KMS-11 (cell line): ENCODE results near the gene ABLIM2.

Experiments used
- H2AFZ ChIP-seq: fragments of 200-600 bp; sonication (generic); 2 replicates; pipeline ENCODE4 v1.6.1; 2016; ENCODE audit warnings: antibody characterized with exemption, mixed run types, low read depth
- H3K27ac ChIP-seq: fragments of 200-600 bp; sonication (generic); 2 replicates; pipeline ENCODE4 v1.6.1; 2016; ENCODE audit warnings: mild to moderate bottlenecking, mixed run types
- H3K27me3 ChIP-seq: fragments of 200-600 bp; sonication (generic); 2 replicates; pipeline ENCODE4 v1.6.1; 2017; ENCODE audit warnings: mild to moderate bottlenecking, low read depth, mixed run types, moderate library complexity; ENCODE audit not compliant: insufficient read depth
- H3K36me3 ChIP-seq: fragments of 200-600 bp; sonication (generic); 2 replicates; pipeline ENCODE4 v1.6.1; 2017; ENCODE audit warnings: mild to moderate bottlenecking, mixed run types; ENCODE audit not compliant: insufficient read depth
- H3K4me1 ChIP-seq: fragments of 200-600 bp; sonication (generic); 2 replicates; pipeline ENCODE4 v1.6.1; 2016; ENCODE audit warnings: mild to moderate bottlenecking, low read depth, mixed run types; ENCODE audit not compliant: poor library complexity, severe bottlenecking
- H3K4me2 ChIP-seq: fragments of 200-600 bp; sonication (generic); 2 replicates; pipeline ENCODE4 v1.7.0; 2016; ENCODE audit warnings: mild to moderate bottlenecking, mixed run types
- H3K4me3 ChIP-seq: fragments of 200-600 bp; sonication (generic); IDR thresholded peaks from 2 replicates; pipeline ENCODE4 v1.6.1; 2017; ENCODE audit warnings: low read depth, low read length, mixed read lengths; ENCODE audit not compliant: insufficient read depth
- H3K79me2 ChIP-seq: fragments of 200-600 bp; sonication (generic); 2 replicates; pipeline ENCODE4 v1.6.1; 2016; ENCODE audit warnings: low read depth, mixed run types; ENCODE audit not compliant: insufficient read depth
- H3K9ac ChIP-seq: fragments of 200-600 bp; sonication (generic); 2 replicates; pipeline ENCODE4 v1.6.1; 2016; ENCODE audit warnings: mild to moderate bottlenecking, mixed run types
- H4K20me1 ChIP-seq: fragments of 200-600 bp; sonication (generic); 2 replicates; pipeline ENCODE4 v1.6.1; 2016; ENCODE audit warnings: mild to moderate bottlenecking, mixed run types; ENCODE audit not compliant: insufficient read depth
- CTCF ChIP-seq: fragments of 200-600 bp; sonication (generic); conservative IDR thresholded peaks from 2 replicates; pipeline ENCODE4 v1.6.1; 2017; ENCODE audit warnings: low read depth, mild to moderate bottlenecking, antibody characterized with exemption, low read length, moderate library complexity, mixed read lengths

ABLIM2 gene

GRCh38 chr4:8048856-8049676 is 109.5 kb downstream of the ABLIM2 start:
- Histone ChIP-seq H3K79me2 (no peaks in the 10 kb centered on the region), H3K4me1 (no peaks in the 10 kb centered on the region), H3K9ac (no peak overlapping the region), H3K27ac (no peak overlapping the region), H3K36me3 (no peaks in the 10 kb centered on the region), H3K4me3 (no peak overlapping the region), H3K27me3 (no peaks in the 10 kb centered on the region), H3K4me2 (no peak overlapping the region), H4K20me1 (no peaks in the 10 kb centered on the region), H2AFZ (no peak overlapping the region)
- TF ChIP-seq CTCF: no peak

DNA sequence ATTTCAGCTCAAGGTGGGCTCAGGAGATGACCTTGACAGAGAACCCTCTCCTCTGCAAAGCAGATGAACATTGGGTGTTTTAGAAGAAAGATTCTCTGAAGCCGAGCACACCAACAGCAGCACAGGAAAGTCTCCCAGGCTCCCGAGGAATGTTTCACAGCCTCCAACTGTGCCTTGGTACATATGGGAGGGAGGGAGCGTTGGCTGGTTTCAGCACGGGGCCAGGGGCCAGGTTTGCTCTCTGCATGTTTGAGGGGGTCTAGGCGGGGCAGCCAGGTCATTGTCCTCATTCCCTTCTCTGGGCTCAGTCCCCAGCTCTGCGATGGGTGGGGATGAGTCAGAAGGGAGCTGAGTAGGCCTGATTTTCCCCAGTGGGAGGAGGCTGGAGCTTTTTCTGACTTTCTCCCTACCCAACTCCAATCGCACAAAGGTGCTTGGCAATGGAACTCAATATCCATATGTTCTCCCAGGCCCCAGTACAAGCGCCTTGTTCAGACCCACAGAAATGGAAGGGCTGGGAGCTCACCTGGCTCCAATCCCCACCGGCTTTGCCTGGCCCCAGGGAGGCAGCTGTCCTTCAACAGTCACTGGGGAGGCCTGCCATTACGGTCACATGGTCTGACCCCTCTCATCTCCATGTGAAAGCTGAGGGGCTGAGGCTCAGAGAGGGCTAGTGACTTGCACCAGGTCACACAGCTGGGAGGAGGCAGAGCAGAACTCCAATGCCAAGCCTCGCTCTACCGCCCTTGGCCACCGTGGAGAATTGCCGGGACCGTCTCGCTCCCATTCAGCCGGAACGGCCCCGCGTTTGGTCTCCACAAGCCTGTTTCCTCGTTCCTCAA is 110.6 kb downstream of the ABLIM2 start:
- H3K27ac ChIP-seq: no peak overlapping the region
- no peaks in the 10 kb centered on the region for H3K79me2 ChIP-seq
- H3K4me1 ChIP-seq: no peaks in the 10 kb centered on the region
- H2AFZ ChIP-seq: no peak overlapping the region
- no peaks in the 10 kb centered on the region for H4K20me1 ChIP-seq
- no peak overlapping the region for H3K9ac ChIP-seq
- TF ChIP-seq CTCF: no peak
- no peaks in the 10 kb centered on the region for H3K36me3 ChIP-seq
- no peak overlapping the region for H3K4me3 ChIP-seq
- no peaks in the 10 kb centered on the region for H3K27me3 ChIP-seq
- no peak overlapping the region for H3K4me2 ChIP-seq

DNA sequence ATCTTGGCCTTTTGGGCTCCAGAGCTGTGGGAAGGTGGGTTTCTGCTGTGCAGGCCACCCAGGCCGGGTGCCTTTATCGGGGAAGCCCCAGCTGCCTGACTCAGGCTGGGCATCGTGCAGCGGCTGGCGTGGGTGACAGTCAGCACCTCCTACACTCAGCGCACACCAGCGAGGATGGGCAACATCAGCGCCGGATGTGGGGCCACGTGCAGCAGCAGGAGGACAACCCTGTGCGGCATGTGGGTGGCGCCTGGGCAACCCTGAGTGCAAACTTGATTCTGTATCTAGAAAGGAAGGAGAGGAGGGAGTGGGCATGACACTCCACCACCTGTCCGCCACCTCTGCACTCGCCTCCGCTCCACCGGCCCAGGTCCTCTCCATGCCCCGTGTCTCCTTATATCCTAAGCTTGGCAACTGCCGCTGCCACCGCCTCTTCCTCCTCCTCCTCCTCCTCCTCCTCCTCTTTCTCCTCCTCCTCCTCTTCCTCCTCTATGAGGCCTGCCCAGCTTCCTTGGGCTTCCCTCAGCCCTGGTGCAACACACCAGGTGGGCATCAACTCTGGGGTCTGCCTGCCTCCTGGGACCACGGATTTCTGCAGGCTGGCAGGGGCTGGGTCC is 111.6 kb downstream of the ABLIM2 start:
- no peak overlapping the region for H3K4me3 ChIP-seq
- no peaks in the 10 kb centered on the region for H3K4me1 ChIP-seq
- no peaks in the 10 kb centered on the region for H3K27me3 ChIP-seq
- H4K20me1 ChIP-seq: no peaks in the 10 kb centered on the region
- H3K79me2 ChIP-seq: no peaks in the 10 kb centered on the region
- no peak overlapping the region for H3K4me2 ChIP-seq
- TF ChIP-seq CTCF: no peak
- H3K27ac ChIP-seq: no peak overlapping the region
- no peak overlapping the region for H3K9ac ChIP-seq
- H2AFZ ChIP-seq: no peak overlapping the region
- no peaks in the 10 kb centered on the region for H3K36me3 ChIP-seq

GRCh38 chr4:8045909-8046308 is 112.7 kb downstream of the ABLIM2 start:
- H4K20me1 ChIP-seq: no peaks in the 10 kb centered on the region
- H3K4me1 ChIP-seq: no peaks in the 10 kb centered on the region
- no peak overlapping the region for H3K4me3 ChIP-seq
- no peak for TF ChIP-seq CTCF
- H2AFZ ChIP-seq: no peak overlapping the region
- H3K27ac ChIP-seq: no peak overlapping the region
- no peaks in the 10 kb centered on the region for H3K27me3 ChIP-seq
- H3K79me2 ChIP-seq: no peaks in the 10 kb centered on the region
- H3K9ac ChIP-seq: no peak overlapping the region
- H3K36me3 ChIP-seq: no peaks in the 10 kb centered on the region
- H3K4me2 ChIP-seq: no peak overlapping the region
